Measurements from ENCODE around the gene SLC33A1. TPM values are rescaled to one million over a fixed set of nuclear protein-coding genes. Genes with fewer than 3 reads are reported as not detected.
A peak's percentile ranks its signal among the peaks of the same experiment; 100 is the strongest.

Gene SLC33A1
- total RNA-seq, 2 experiments from 2014 or later = 20.9 to 26.4 TPM

GRCh38 chr3:155885292-155885691 is 31.1 kb upstream of the SLC33A1 start:
- H3K4me3 ChIP-seq (ENCODE audit: low read depth, low read length, poor library complexity, severe bottlenecking) = no peak overlapping the region
- no peak for DNase-seq (ENCODE audit: low spot score)
- no peaks in the 10 kb centered on the region; the same call in 1 of the 2 replicates for H3K9me3 ChIP-seq (ENCODE audit: low read length)
- no peak overlapping the region for H3K4me2 ChIP-seq (ENCODE audit: low read length)
- no peak overlapping the region for H3K27ac ChIP-seq (ENCODE audit: low read depth, low read length, poor library complexity, severe bottlenecking)
- TF ChIP-seq EZH2phosphoT487 (IDR thresholded peaks at IDR 0.05; ENCODE audit: borderline replicate concordance, low read depth, low read length) = no peak
- TF ChIP-seq CTCF (conservative IDR thresholded peaks at IDR 0.05; ENCODE audit: low read length) = no peak
- H3K4me1 ChIP-seq (ENCODE audit: insufficient read depth, low read length, poor library complexity, severe bottlenecking) = peaks cover 18% of the 10 kb centered on the region
- peaks cover 53% of the 10 kb centered on the region for H4K20me1 ChIP-seq (ENCODE audit: insufficient read depth, low read length)
- POLR2A ChIA-PET = interaction anchor here (0.5 to 2.9 kb wide), 6 partner anchors 9 to 261 kb away, joined by 3 to 9 read pairs (median 4); no protein-coding TSS in a partner anchor
- intact Hi-C loops (cut with micrococcal nuclease; ENCODE audit: unreplicated experiment) = no loop called here
- H3K36me3 ChIP-seq (ENCODE audit: insufficient read depth, low read length) = no peaks in the 10 kb centered on the region; the same call in 1 of the 2 replicates
- no peaks in the 10 kb centered on the region for H3K9me2 ChIP-seq (ENCODE audit: insufficient read depth, low read length)
- no TSS peak for BruUV-seq (replicated peaks)
- CTCF ChIA-PET (ENCODE audit: unreplicated experiment) = interaction anchor here (1.8 kb wide), 1 partner anchor 14 kb away, joined by 4 read pairs; no protein-coding TSS in a partner anchor
- H2AFZ ChIP-seq (ENCODE audit: low read length) = no peak overlapping the region
- peaks cover 100% of the 10 kb centered on the region for H3K79me2 ChIP-seq (ENCODE audit: insufficient read depth, low read depth, low read length)

- no peak for DNase-seq (ENCODE audit: low spot score)
- H3K9me3 ChIP-seq (ENCODE audit: low read length) = no peaks in the 10 kb centered on the region; the same call in 1 of the 2 replicates
- H3K79me2 ChIP-seq (ENCODE audit: insufficient read depth, low read depth, low read length) = peaks cover 100% of the 10 kb centered on the region
- intact Hi-C loops (cut with micrococcal nuclease; ENCODE audit: unreplicated experiment) = no loop called here
- H3K9me2 ChIP-seq (ENCODE audit: insufficient read depth, low read length) = no peaks in the 10 kb centered on the region
- H3K27ac ChIP-seq (ENCODE audit: low read depth, low read length, poor library complexity, severe bottlenecking) = no peak overlapping the region
- POLR2A ChIA-PET = interaction anchor here (0.7 to 2.9 kb wide), 3 partner anchors 10 to 43 kb away, joined by 5 to 9 read pairs (median 8); no protein-coding TSS in a partner anchor
- CTCF ChIA-PET (ENCODE audit: unreplicated experiment) = no interaction called here
- peaks cover 19% of the 10 kb centered on the region for H3K4me1 ChIP-seq (ENCODE audit: insufficient read depth, low read length, poor library complexity, severe bottlenecking)
- no peak overlapping the region for H2AFZ ChIP-seq (ENCODE audit: low read length)
- H4K20me1 ChIP-seq (ENCODE audit: insufficient read depth, low read length) = peaks cover 49% of the 10 kb centered on the region
- TF ChIP-seq EZH2phosphoT487 (IDR thresholded peaks at IDR 0.05; ENCODE audit: borderline replicate concordance, low read depth, low read length) (no peak), CTCF (conservative IDR thresholded peaks at IDR 0.05; ENCODE audit: low read length) (no peak)
- H3K36me3 ChIP-seq (ENCODE audit: insufficient read depth, low read length) = peaks cover 1% of the 10 kb centered on the region; the same call in 1 of the 2 replicates
- H3K4me2 ChIP-seq (ENCODE audit: low read length) = no peak overlapping the region
- H3K4me3 ChIP-seq (ENCODE audit: low read depth, low read length, poor library complexity, severe bottlenecking) = no peak overlapping the region
- BruUV-seq (replicated peaks) = no TSS peak
Measured at GRCh38 chr3:155884292-155884691, 30.1 kb upstream of the SLC33A1 start.

GRCh38 chr3:155880286-155880685 is 26.1 kb upstream of the SLC33A1 start:
- Histone ChIP-seq H3K9me3 (ENCODE audit: low read length) (no peaks in the 10 kb centered on the region; the same call in 1 of the 2 replicates), H3K4me1 (ENCODE audit: insufficient read depth, low read length, poor library complexity, severe bottlenecking) (peaks cover 25% of the 10 kb centered on the region), H3K4me2 (ENCODE audit: low read length) (0 out of 2 replicates have a peak overlapping the region, but pooled peaks have one; percentile 6), H3K79me2 (ENCODE audit: insufficient read depth, low read depth, low read length) (peaks cover 100% of the 10 kb centered on the region), H3K27ac (ENCODE audit: low read depth, low read length, poor library complexity, severe bottlenecking) (no peak overlapping the region), H3K9me2 (ENCODE audit: insufficient read depth, low read length) (no peaks in the 10 kb centered on the region), H4K20me1 (ENCODE audit: insufficient read depth, low read length) (peaks cover 49% of the 10 kb centered on the region), H2AFZ (ENCODE audit: low read length) (no peak overlapping the region), H3K4me3 (ENCODE audit: low read depth, low read length, poor library complexity, severe bottlenecking) (no peak overlapping the region), H3K36me3 (ENCODE audit: insufficient read depth, low read length) (peaks cover 27% of the 10 kb centered on the region)
- DNase-seq (ENCODE audit: low spot score) = no peak
- ChIA-PET POLR2A (interaction anchor here (0.7 kb wide), 1 partner anchor 69 kb away, joined by 3 read pairs; no protein-coding TSS in a partner anchor), CTCF (ENCODE audit: unreplicated experiment) (no interaction called here)
- TF ChIP-seq EZH2phosphoT487 (IDR thresholded peaks at IDR 0.05; ENCODE audit: borderline replicate concordance, low read depth, low read length) (no peak), CTCF (conservative IDR thresholded peaks at IDR 0.05; ENCODE audit: low read length) (no peak)
- BruUV-seq (replicated peaks) = no TSS peak
- intact Hi-C loops (cut with micrococcal nuclease; ENCODE audit: unreplicated experiment) = no loop called here
